ENCODE results near the gene RAB3GAP2. TPM values are rescaled to one million over a fixed set of nuclear protein-coding genes. Genes with fewer than 3 reads are reported as not detected.

Gene RAB3GAP2
- total RNA-seq, 1 experiment from 2014 or later, result 64.3 TPM

DNA sequence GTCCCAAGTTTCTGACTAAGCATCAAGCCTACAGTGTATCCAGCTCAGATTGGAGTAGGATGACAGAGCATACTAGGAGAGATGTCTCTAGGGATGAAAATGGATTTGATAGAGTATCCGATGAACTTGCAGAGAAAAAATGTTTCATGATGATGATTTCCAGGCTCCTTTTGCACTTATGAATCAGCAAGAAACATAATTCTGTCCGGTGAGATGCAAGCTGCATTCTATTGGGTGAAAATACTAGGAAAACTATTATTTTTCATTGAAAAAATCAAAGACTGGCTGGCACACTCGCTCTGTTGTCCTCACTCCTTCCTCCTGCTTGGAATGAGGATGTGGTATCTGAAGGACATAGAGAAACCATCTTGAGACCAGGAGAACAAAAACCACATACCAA lies 35.4 kb upstream of the RAB3GAP2 start:
- H3K36me3 Mint-ChIP-seq, result no peaks in the 10 kb centered on the region
- ChIA-PET CTCF (interaction anchor here (1.2 kb wide), 1 partner anchor 11 kb away, joined by 4 read pairs; no protein-coding TSS in a partner anchor), POLR2A (no interaction called here)
- H3K4me1 Mint-ChIP-seq, result no peaks in the 10 kb centered on the region
- TF ChIP-seq NFATC4 (CRISPR knock-in tag; IDR thresholded peaks at IDR 0.05), result no peak
- no peak for TF ChIP-seq AFF4 (CRISPR knock-in tag; IDR thresholded peaks at IDR 0.05; ENCODE audit: borderline replicate concordance)
- TF ChIP-seq, protein P1, sequence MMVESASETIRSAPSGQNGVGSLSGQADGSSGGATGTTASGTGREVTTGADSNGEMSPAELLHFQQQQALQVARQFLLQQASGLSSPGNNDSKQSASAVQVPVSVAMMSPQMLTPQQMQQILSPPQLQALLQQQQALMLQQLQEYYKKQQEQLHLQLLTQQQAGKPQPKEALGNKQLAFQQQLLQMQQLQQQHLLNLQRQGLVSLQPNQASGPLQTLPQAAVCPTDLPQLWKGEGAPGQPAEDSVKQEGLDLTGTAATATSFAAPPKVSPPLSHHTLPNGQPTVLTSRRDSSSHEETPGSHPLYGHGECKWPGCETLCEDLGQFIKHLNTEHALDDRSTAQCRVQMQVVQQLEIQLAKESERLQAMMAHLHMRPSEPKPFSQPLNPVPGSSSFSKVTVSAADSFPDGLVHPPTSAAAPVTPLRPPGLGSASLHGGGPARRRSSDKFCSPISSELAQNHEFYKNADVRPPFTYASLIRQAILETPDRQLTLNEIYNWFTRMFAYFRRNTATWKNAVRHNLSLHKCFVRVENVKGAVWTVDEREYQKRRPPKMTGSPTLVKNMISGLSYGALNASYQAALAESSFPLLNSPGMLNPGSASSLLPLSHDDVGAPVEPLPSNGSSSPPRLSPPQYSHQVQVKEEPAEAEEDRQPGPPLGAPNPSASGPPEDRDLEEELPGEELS (CRISPR knock-in tag; IDR thresholded peaks at IDR 0.05), result no peak
- no peak for ATAC-seq
- H3K27me3 Mint-ChIP-seq (ENCODE audit: low read depth), result no peaks in the 10 kb centered on the region
- no peak overlapping the region for H3K4me3 Mint-ChIP-seq
- no peak overlapping the region for H3K27ac Mint-ChIP-seq
- peaks cover 18% of the 10 kb centered on the region for H3K9me3 Mint-ChIP-seq
- DNase-seq (ENCODE audit: low spot score), result no peak

DNA sequence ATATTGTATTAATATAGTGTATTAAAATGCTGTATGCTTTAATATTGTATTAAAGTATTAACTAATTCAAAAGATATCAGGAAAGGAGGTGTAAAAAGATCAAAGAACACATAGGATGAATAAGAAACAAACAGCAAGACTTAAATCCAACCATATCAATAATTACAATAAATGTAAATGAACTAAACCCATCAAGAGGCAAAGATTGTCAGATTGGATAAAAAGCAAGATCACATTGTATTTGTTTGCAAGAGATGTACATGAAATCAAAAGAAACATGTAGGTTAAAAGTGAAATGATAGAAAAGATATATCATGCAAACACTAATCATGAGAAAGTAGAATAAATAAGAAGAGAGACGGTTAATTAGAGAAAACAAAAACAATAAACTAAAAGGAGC lies 34.1 kb upstream of the RAB3GAP2 start:
- ATAC-seq (no peak), DNase-seq (ENCODE audit: low spot score) (no peak)
- H3K36me3 Mint-ChIP-seq, result no peaks in the 10 kb centered on the region
- H3K4me3 Mint-ChIP-seq, result no peak overlapping the region
- H3K9me3 Mint-ChIP-seq, result peaks cover 18% of the 10 kb centered on the region
- no peaks in the 10 kb centered on the region for H3K27me3 Mint-ChIP-seq (ENCODE audit: low read depth)
- CTCF ChIA-PET, result interaction anchor here (1.2 kb wide), 1 partner anchor 10 kb away, joined by 4 read pairs; no protein-coding TSS in a partner anchor
- H3K27ac Mint-ChIP-seq, result no peak overlapping the region
- TF ChIP-seq AFF4 (CRISPR knock-in tag; IDR thresholded peaks at IDR 0.05; ENCODE audit: borderline replicate concordance) (no peak), ESRRA (CRISPR knock-in tag; IDR thresholded peaks at IDR 0.05; ENCODE audit: borderline replicate concordance) (no peak), MAX (CRISPR knock-in tag; IDR thresholded peaks at IDR 0.05) (no peak), SMAD4 (CRISPR knock-in tag; IDR thresholded peaks at IDR 0.05) (no peak), NR1H2 (CRISPR knock-in tag; IDR thresholded peaks at IDR 0.05) (no peak), OVOL2 (CRISPR knock-in tag; IDR thresholded peaks at IDR 0.05; ENCODE audit: borderline replicate concordance) (no peak), CTCF (IDR thresholded peaks at IDR 0.05) (no peak), TCF7 (CRISPR knock-in tag; IDR thresholded peaks at IDR 0.05; ENCODE audit: low read depth) (no peak), MYBL2 (CRISPR knock-in tag; IDR thresholded peaks at IDR 0.05) (no peak), ETV6 (CRISPR knock-in tag; IDR thresholded peaks at IDR 0.05) (no peak), GTF2I (CRISPR knock-in tag; conservative IDR thresholded peaks at IDR 0.05) (no peak), ELF4 (CRISPR knock-in tag; IDR thresholded peaks at IDR 0.05; ENCODE audit: low read depth) (no peak), SP1 (CRISPR knock-in tag; conservative IDR thresholded peaks at IDR 0.05) (no peak), E2F4 (CRISPR knock-in tag; IDR thresholded peaks at IDR 0.05; ENCODE audit: borderline replicate concordance, low read depth) (no peak), ZNF138 (CRISPR knock-in tag; conservative IDR thresholded peaks at IDR 0.05) (no peak), NR2C2 (CRISPR knock-in tag; IDR thresholded peaks at IDR 0.05) (no peak), SMAD3 (CRISPR knock-in tag; IDR thresholded peaks at IDR 0.05; ENCODE audit: borderline replicate concordance) (no peak), FOXP1 (CRISPR knock-in tag; IDR thresholded peaks at IDR 0.05; ENCODE audit: borderline replicate concordance) (no peak)
- TF ChIP-seq, protein P2, sequence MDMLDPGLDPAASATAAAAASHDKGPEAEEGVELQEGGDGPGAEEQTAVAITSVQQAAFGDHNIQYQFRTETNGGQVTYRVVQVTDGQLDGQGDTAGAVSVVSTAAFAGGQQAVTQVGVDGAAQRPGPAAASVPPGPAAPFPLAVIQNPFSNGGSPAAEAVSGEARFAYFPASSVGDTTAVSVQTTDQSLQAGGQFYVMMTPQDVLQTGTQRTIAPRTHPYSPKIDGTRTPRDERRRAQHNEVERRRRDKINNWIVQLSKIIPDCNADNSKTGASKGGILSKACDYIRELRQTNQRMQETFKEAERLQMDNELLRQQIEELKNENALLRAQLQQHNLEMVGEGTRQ (CRISPR knock-in tag; IDR thresholded peaks at IDR 0.05), result no peak
- H3K4me1 Mint-ChIP-seq, result no peaks in the 10 kb centered on the region
- POLR2A ChIA-PET, result no interaction called here
